GM21619 (cell line): Measurements from ENCODE around the gene P2RX2.

ENCODE experiments used
- ATAC-seq: cut with Tn5 transposase; IDR thresholded peaks from one replicate; pipeline ENCODE4 v1.9.1; 2021; ENCODE audit not compliant: unreplicated experiment

The P2RX2 gene

GRCh38 chr12:132619386-132620112 is 973 bp downstream of the P2RX2 start:
- ATAC-seq: no peak

- ATAC-seq: no peak
Observed at GRCh38 chr12:132620113-132620898, 1.7 kb downstream of the P2RX2 start.

GRCh38 chr12:132620899-132621656 is 2.5 kb downstream of the P2RX2 start:
- no peak for ATAC-seq

- no peak for ATAC-seq
Observed at GRCh38 chr12:132621657-132622435, 3.3 kb downstream of the P2RX2 start.

- ATAC-seq: no peak
Observed at GRCh38 chr12:132622437-132623071, 4.0 kb downstream of the P2RX2 start.

- no peak for ATAC-seq
Observed at GRCh38 chr12:132623072-132623869, 4.7 kb downstream of the P2RX2 start.

GRCh38 chr12:132624186-132624855 is 5.7 kb downstream of the P2RX2 start:
- ATAC-seq: no peak

GRCh38 chr12:132624910-132625630 is 6.5 kb downstream of the P2RX2 start:
- no peak for ATAC-seq

GRCh38 chr12:132625731-132626430 is 7.3 kb downstream of the P2RX2 start:
- no peak for ATAC-seq

GRCh38 chr12:132629330-132629729 is 10.8 kb downstream of the P2RX2 start:
- ATAC-seq: no peak

GRCh38 chr12:132630672-132631071 is 12.1 kb downstream of the P2RX2 start:
- no peak for ATAC-seq

- ATAC-seq: no peak
Observed at GRCh38 chr12:132631666-132632065, 13.1 kb downstream of the P2RX2 start.

- ATAC-seq: no peak
Observed at GRCh38 chr12:132632521-132633228, 14.1 kb downstream of the P2RX2 start.

- no peak for ATAC-seq
Observed at GRCh38 chr12:132633398-132633797, 14.8 kb downstream of the P2RX2 start.

GRCh38 chr12:132633901-132634300 is 15.3 kb downstream of the P2RX2 start:
- ATAC-seq: no peak

GRCh38 chr12:132634411-132634990 is 15.9 kb downstream of the P2RX2 start:
- ATAC-seq: no peak
